ENCODE measurements around the gene NKX1-1. TPM values are rescaled to one million over a fixed set of nuclear protein-coding genes. Genes with fewer than 3 reads are reported as not detected.

NKX1-1 gene
- polyA plus RNA-seq, 1 donor from 2014 or later, result not detected

DNA sequence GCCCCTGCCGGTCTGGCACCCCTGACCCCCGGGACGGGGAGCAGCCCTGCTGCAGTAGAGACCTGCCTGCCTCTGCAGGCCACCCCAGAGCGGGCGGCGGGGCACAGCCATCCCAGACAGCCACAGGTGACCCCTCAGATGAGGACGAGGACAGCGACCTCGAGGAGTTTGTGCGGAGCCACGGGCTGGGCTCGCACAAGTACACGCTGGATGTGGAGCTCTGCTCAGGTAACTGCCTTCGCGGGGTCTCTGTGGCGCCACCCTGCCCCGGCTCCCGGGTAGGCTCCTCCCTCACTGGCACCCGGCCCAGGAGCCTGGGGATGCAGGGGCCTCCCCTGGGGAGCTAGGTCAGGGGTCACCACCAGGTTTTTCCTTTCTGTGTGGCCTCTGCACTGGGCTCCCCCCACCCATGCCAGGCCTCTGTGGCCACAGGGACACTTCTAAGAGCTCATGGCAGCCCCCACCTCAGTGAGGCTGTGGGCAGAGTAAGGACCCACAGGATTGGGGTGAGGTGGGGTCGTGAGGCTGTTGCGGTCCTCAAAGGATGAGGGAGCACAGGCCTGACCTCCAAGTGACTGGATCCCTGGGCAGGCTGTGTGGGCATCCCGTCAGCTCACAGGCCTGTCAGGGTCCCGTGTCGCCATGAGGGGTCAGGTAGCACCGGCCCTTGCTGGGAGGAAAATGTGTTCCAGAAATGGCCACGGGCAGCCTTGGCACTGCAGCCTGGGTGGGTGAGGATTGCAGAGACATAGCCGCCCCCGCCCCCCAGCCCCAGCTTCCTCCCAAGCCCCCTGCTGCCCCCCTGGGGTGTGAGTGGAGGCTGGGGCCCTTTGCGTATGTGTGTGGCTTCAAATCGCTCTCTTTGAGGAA, 52.8 kb downstream of the NKX1-1 start:
- Histone ChIP-seq H3K27ac (ENCODE audit: low read length) (no peak overlapping the region), H3F3A (ENCODE audit: insufficient read depth, low read length, poor library complexity, severe bottlenecking) (no peaks in the 10 kb centered on the region), H4K20me1 (ENCODE audit: insufficient read depth) (no peaks in the 10 kb centered on the region), H2AFZ (ENCODE audit: low read depth, low read length) (no peak overlapping the region), H3K79me2 (replicated peaks; ENCODE audit: insufficient read depth, low read length) (no peaks in the 10 kb centered on the region), H3K36me3 (ENCODE audit: insufficient read depth, low read length) (no peaks in the 10 kb centered on the region), H3K27me3 (ENCODE audit: insufficient read depth, low read depth, low read length) (no peaks in the 10 kb centered on the region), H3K9me3 (ENCODE audit: low read length) (no peaks in the 10 kb centered on the region), H3K4me3 (ENCODE audit: low read length) (no peak overlapping the region), H3K4me2 (ENCODE audit: low read length) (no peak overlapping the region), H3K9ac (ENCODE audit: low read length) (no peak overlapping the region), H3K9me2 (ENCODE audit: insufficient read depth, low read length) (no peaks in the 10 kb centered on the region)
- TF ChIP-seq RAD21 (conservative IDR thresholded peaks at IDR 0.05), result no peak
- TF ChIP-seq TAF1 (IDR thresholded peaks at IDR 0.05; ENCODE audit: low read depth), result no peak
- no peak for TF ChIP-seq POLR2AphosphoS5 (IDR thresholded peaks at IDR 0.05)
- no peak for TF ChIP-seq EZH2 (IDR thresholded peaks at IDR 0.05; ENCODE audit: borderline replicate concordance, insufficient read depth, low read length, poor library complexity, severe bottlenecking)
- TF ChIP-seq, protein P1, sequence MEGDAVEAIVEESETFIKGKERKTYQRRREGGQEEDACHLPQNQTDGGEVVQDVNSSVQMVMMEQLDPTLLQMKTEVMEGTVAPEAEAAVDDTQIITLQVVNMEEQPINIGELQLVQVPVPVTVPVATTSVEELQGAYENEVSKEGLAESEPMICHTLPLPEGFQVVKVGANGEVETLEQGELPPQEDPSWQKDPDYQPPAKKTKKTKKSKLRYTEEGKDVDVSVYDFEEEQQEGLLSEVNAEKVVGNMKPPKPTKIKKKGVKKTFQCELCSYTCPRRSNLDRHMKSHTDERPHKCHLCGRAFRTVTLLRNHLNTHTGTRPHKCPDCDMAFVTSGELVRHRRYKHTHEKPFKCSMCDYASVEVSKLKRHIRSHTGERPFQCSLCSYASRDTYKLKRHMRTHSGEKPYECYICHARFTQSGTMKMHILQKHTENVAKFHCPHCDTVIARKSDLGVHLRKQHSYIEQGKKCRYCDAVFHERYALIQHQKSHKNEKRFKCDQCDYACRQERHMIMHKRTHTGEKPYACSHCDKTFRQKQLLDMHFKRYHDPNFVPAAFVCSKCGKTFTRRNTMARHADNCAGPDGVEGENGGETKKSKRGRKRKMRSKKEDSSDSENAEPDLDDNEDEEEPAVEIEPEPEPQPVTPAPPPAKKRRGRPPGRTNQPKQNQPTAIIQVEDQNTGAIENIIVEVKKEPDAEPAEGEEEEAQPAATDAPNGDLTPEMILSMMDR (IDR thresholded peaks at IDR 0.05; ENCODE audit: poor library complexity, severe bottlenecking), result no peak
- no peak for TF ChIP-seq EP300 (conservative IDR thresholded peaks at IDR 0.05; ENCODE audit: poor library complexity, severe bottlenecking)
- TF ChIP-seq, protein P2, sequence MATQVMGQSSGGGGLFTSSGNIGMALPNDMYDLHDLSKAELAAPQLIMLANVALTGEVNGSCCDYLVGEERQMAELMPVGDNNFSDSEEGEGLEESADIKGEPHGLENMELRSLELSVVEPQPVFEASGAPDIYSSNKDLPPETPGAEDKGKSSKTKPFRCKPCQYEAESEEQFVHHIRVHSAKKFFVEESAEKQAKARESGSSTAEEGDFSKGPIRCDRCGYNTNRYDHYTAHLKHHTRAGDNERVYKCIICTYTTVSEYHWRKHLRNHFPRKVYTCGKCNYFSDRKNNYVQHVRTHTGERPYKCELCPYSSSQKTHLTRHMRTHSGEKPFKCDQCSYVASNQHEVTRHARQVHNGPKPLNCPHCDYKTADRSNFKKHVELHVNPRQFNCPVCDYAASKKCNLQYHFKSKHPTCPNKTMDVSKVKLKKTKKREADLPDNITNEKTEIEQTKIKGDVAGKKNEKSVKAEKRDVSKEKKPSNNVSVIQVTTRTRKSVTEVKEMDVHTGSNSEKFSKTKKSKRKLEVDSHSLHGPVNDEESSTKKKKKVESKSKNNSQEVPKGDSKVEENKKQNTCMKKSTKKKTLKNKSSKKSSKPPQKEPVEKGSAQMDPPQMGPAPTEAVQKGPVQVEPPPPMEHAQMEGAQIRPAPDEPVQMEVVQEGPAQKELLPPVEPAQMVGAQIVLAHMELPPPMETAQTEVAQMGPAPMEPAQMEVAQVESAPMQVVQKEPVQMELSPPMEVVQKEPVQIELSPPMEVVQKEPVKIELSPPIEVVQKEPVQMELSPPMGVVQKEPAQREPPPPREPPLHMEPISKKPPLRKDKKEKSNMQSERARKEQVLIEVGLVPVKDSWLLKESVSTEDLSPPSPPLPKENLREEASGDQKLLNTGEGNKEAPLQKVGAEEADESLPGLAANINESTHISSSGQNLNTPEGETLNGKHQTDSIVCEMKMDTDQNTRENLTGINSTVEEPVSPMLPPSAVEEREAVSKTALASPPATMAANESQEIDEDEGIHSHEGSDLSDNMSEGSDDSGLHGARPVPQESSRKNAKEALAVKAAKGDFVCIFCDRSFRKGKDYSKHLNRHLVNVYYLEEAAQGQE (IDR thresholded peaks at IDR 0.05; ENCODE audit: borderline replicate concordance), result no peak
- no peak for TF ChIP-seq SMC3 (conservative IDR thresholded peaks at IDR 0.05; ENCODE audit: poor library complexity)
- no peak for TF ChIP-seq MXI1 (conservative IDR thresholded peaks at IDR 0.05; ENCODE audit: poor library complexity, severe bottlenecking)

Other genes with a start within 250 kb of the NKX1-1 start
- gene SPON2, start 233.9 kb downstream of the NKX1-1 start, polyA plus RNA-seq, result 0.57 and 0.78 TPM in 2 replicates
- 325 and 487 TPM in 2 replicates for gene CTBP1, start 157.3 kb downstream of the NKX1-1 start, polyA plus RNA-seq
- 106 and 109 TPM in 2 replicates for gene MAEA, start 116.6 kb downstream of the NKX1-1 start, polyA plus RNA-seq
- 11.6 and 13.3 TPM in 2 replicates for gene UVSSA, start 59.2 kb downstream of the NKX1-1 start, polyA plus RNA-seq

All from neural cell (in vitro differentiated cells).